Activated CD4-positive, alpha-beta T cell treated with anti-CD3 and anti-CD28 coated beads for 36 hours (primary cell): ENCODE results near the gene C12orf56. TPM values are rescaled to one million over a fixed set of nuclear protein-coding genes. Genes with fewer than 3 reads are reported as not detected.

Source experiments
- ATAC-seq: fragments of 200-7000 bp; cut with Tn5 transposase; one replicate; pipeline ENCODE4 v1.10.0; 2021; ENCODE audit warnings: mild to moderate bottlenecking, moderate library complexity
- CTCF ChIA-PET: fragments of 350-600 bp; sonication (Branson Sonifier 250); formaldehyde crosslinking; loops from one replicate; lab custom pipeline; 2021; ENCODE audit warnings: antibody characterized with exemption; lab: Charles Lee
- POLR2A ChIA-PET: fragments of 350-600 bp; sonication (Branson Sonifier 250); formaldehyde crosslinking; loops from one replicate; lab custom pipeline; 2021; ENCODE audit warnings: antibody characterized with exemption, inconsistent platforms; lab: Charles Lee
- DNase-seq: peaks from one replicate; pipeline ENCODE4 v3.0.0-alpha.2; 2020
- H3K27ac Mint-ChIP-seq: one replicate; pipeline ENCODE4 v1.8.0; 2021; ENCODE audit warnings: mixed read lengths
- H3K27me3 Mint-ChIP-seq: one replicate; pipeline ENCODE4 v1.8.0; 2021; ENCODE audit warnings: mixed read lengths
- H3K36me3 Mint-ChIP-seq: one replicate; pipeline ENCODE4 v1.8.0; 2021; ENCODE audit warnings: low read depth, mixed read lengths
- H3K4me1 Mint-ChIP-seq: one replicate; pipeline ENCODE4 v1.8.0; 2021; ENCODE audit warnings: mixed read lengths
- H3K4me3 Mint-ChIP-seq: one replicate; pipeline ENCODE4 v1.8.0; 2021; ENCODE audit warnings: mild to moderate bottlenecking, moderate library complexity, mixed read lengths
- H3K9me3 Mint-ChIP-seq: one replicate; pipeline ENCODE4 v1.8.0; 2021; ENCODE audit warnings: low read depth, mixed read lengths
- intact Hi-C, 2 experiments: fragments of 100-400 bp; cut with DNase I in 1 of 2; cut with micrococcal nuclease in 1 of 2; formaldehyde crosslinking; loops; one replicate each; pipeline versions ENCODE4 v1.14.2 to v1.15.1; 2022 to 2024; cut with DNase I, micrococcal nuclease
- total RNA-seq, 2 experiments: library from RNA; stranded (reverse); gene quantifications; one replicate each; pipeline ENCODE4 v1.2.3, GENCODE V29; 2021

The C12orf56 gene
- total RNA-seq, 2 experiments from 2014 or later = not detected

- DNase-seq = no peak
- ATAC-seq = no peak
- ChIA-PET CTCF (interaction anchor here (1.4 kb wide), 1 partner anchor 11 kb away, joined by 3 read pairs; no protein-coding TSS in a partner anchor), POLR2A (no interaction called here)
- intact Hi-C loops = no loop called here
- H3K4me3 Mint-ChIP-seq = no peak overlapping the region
- peaks cover 22% of the 10 kb centered on the region for H3K4me1 Mint-ChIP-seq
- no peaks in the 10 kb centered on the region for H3K9me3 Mint-ChIP-seq
- no peaks in the 10 kb centered on the region for H3K27me3 Mint-ChIP-seq
- peaks cover 28% of the 10 kb centered on the region for H3K36me3 Mint-ChIP-seq
- H3K27ac Mint-ChIP-seq = no peak overlapping the region
Measured at GRCh38 chr12:64216239-64216638, 174.3 kb downstream of the C12orf56 start.

Other genes starting within 250 kb of the C12orf56 start
- gene KICS2, start 168.5 kb downstream of the C12orf56 start, total RNA-seq = 10 to 100 TPM; 15.1 to 16.6 TPM
- gene XPOT, start 13.6 kb upstream of the C12orf56 start, total RNA-seq = 100 to 1,000 TPM; 179 to 187 TPM
- 10 to 100 TPM; 14.0 to 15.4 TPM for gene TBK1, start 61.4 kb upstream of the C12orf56 start, total RNA-seq
- 10 to 100 TPM; 38.0 to 39.0 TPM for gene RASSF3, start 219.7 kb upstream of the C12orf56 start, total RNA-seq